DMS79 (cell line): ENCODE results near the gene DNAH1.
"Not testable (repeated sequence)": the region's sequence is repeated elsewhere in the genome, so short reads cannot be mapped to it uniquely, and the experiment has no call there.

Experiments used
- DNase-seq: peaks from one replicate; lab custom pipeline; 2025; lab: John Stamatoyannopoulos, UW

The DNAH1 gene

DNA sequence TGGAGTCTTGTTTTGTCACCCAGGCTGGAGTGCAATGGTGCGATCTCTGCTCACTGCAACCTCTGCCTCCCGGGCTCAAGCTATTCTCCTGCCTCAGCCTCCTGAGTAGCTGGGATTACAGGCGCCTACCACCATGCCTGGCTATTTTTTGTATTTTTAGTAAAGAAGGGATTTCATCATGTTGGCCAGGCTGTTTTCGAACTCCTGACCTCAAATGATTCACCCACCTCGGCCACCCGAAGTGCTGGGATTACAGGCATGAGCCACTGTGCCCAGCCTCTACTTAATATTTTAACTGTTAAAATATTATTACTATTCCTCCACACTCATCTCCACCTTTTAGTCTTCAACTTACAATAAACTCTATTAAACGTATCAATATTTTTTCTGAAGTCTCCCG is 22.0 kb downstream of the DNAH1 start:
- DNase-seq: not testable (repeated sequence)

DNA sequence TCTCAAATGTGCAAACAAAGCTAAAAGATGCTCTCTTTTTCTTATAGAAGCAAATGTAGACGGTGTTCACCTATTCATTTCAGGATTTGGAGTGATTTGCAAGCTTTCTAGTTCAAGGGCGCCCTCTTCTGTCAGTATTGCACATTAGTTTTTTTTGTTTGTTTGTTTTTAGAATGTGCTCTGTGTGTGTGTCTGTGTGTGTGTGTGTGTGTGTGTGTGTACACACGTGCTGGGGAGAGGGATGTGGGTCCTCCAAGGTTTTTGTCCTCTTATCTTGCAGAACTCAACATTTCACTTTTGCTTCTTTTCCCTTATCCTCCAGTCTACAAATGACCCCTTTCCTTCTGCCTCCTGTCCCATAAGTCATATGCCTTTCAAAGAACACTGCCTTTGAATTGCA is 23.5 kb downstream of the DNAH1 start:
- DNase-seq: peak; percentile 42

DNA sequence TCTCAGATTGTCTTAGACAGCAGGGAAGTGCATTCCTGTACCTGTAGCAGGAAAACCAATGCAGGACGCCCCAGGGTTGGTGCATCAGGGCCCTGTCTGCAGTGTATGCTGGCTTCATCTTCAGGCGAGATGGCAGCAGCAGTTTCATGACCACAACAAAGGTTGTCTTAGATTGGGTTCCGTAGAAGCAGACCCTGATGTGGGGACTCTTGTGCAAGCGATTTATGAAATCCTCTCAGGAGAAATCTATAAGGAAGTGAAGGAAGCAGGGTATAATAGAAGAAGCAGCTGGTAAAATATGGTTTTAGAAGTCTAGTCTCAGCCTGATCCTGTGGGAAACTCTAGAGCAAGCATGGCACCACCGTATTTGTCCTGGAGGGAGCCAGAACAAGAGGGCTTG is 25.0 kb downstream of the DNAH1 start:
- no peak for DNase-seq

DNA sequence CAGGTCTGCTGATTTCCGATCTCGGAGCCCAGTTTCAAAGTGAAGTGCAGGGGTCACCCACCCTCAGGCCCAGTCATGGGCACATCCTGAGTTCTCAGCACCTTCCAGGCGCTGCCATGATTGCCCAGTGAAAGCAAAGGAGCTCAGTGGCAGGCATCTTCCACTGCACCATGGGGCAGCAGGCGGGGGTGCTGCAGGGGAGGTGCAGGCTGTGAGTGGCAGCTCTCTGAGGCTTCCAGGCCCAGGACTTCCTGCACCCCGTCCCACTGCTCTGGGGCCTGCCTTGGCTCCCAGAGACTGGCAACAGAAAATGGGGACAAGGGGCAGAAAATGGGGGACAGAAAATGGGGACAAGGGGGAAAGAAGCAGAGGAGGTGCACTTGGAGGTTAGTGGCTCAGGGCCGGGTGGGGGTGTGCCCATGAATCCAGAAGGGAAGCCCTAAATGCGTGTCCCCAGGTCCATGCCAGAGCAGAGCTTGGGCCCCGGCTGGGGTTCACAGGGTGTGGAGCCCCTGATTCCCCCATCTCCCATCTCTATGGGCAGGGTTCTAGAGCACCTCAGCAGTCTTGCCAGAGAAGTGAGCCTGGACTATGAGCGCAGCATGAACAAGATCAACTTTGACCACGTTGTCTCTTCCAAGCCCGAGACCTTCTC is 28.0 kb downstream of the DNAH1 start:
- no peak for DNase-seq

DNA sequence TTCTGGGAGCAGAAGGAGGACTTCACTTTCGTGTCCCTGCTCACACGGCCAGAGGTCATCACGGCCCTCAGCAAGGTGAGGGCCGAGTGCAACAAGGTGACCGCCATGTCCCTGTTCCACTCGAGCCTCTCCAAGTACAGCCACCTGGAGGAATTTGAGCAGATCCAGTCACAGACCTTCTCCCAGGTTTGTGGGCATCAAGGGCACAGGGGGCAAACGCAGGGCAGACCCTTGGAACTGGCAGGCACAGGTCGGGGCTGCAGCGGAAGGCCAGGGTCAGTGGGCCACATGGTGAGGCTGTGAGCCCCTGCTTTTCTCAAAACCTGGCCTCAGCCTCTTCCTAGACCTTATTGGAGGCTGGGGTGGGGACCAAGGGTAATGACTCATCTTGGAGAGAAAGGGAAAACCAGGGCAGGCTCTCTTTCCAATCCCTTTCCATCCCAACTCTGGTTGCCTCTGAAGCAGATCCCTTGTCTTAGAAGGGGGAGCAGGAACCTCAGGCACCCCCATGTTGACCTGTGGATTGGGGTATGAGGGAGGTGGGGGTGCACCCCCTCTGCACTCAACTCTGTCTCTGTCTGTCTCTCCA is 29.5 kb downstream of the DNAH1 start:
- DNase-seq: no peak

DNA sequence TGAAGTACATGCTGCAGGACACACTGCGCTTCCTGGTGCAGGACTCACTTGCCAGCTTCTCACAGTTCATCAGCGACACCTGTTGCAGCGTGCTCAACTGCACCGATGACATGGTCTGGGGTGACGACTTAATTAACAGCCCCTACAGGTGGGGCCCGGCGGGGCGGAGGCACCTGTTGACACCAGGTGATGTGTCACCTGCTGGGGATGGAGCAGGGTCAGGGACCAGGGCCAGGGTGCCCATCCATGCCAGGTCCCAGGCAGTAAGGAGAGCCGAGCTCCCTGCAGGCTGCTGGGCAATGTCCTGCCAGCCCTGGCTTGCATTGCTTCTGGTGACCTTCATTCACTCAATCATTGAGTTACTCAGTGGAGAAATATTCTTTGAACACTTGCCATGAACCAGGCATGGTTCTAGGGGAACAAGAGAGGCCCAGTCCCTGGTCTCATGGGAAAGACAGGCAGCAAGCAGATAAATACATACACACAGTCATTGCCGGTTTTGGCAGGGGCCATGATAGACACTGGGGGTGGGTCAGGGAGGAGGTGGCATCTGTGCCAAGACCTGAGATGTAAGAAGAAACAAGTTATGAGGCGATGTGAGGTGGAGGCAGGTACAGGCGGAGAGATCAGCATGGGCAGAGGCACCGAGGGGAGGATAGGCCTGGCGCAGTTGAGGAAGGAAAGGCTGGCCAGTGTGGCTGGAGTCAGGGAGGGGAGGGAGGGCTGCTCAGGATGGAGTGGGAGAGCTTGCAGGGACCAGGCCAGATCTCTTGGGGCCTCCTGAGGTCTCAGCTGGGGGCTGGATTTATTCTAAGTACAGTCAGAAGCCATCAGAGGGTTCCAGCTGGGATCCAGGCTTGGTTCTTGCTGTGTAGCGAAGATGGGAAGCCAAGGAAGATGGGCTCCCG is 30.8 kb downstream of the DNAH1 start:
- no peak for DNase-seq

DNA sequence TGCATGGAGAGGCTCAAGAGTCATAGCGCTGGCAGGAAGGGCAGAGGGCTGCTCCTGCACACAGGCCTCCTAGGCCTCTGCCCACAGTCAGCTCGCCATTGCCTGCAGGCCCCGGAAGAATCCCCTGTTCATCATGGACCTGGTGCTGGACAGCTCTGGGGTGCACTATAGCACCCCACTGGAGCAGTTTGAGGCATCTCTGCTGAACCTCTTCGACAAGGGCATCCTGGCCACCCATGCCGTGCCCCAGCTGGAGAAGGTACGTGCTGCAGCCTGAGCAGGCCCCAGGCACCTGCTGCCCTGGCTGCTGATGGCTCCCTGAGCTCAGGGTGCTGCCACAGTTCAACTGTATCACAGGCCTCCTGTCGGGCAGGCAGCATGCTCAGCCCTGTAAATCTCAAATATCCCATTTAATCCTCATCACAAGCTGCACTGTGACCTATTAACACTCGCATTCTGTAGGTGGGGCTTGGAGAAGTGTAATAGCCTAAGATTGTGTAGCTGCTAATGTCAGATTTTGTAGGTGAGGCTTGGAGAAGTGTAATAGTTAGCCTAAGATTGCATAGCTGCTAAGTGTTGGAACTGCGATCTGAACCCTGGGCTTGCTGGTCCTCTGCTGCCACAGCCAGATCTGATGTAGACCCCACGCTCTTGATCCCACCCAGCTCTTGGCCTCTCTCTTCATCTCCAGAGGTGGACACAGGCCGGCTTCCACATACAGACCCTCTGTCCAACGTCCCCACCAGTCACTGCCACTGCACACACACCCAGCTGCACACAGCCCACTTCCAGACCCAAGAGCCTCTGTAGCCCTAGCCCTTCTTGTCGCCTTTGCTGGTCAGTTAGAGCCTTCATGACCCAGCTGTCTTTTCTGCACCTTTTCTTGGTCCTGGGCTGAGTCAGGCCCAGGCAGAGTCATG is 31.9 kb downstream of the DNAH1 start:
- DNase-seq: no peak

DNA sequence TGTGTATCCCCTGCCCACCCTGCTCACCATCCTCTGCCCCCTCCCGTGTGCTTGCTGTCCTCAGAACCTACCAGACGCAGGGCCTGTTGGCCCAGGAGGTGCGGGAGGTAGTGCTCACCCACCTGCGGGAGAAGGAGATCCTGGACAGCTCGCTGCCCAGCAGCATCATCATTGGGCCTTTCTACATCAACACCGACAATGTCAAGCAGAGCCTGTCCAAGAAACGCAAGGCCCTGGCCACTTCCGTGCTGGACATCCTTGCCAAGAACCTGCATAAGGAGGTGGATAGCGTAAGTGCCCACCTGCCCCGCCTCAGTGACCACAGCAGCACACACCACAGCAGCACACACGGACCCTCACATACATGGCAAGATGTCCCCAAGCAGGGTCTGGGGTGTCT is 33.0 kb downstream of the DNAH1 start:
- DNase-seq: no peak

DNA sequence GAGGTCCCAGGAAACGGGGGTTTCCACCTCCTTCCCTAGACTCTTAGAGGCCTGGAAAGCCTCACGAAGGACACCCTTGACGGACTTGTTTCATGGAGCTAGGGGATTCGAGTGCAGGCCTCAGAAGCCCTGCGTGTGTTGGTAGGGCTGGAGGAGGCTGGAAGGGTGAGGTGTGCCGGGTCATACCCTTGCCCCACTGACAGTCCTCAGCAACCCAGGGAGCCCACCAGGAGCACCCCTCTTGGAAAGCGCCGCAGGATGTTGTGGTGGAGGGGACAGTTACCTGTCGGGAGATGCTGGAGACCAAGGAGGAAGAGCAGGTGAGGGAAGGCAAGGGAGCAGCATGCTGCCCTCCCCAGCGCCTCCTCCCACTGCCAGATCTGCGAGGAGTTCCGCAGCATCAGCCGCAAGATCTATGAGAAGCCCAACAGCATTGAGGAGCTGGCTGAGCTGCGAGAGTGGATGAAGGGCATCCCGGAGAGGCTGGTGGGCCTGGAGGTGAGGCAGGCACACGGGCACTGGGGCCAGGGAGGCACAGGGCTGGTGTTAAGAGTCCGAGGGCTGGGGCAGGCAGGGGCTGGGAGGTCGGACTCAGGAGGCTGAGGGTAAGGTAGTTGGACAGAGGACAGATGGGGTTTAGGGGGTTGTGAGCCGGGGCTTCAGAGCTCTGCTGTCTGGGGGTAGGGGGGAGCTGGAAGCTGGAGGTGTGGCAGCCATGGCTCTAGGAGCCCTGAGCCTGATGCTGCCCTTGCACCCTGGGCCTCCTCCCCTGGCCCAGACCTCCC is 33.7 kb downstream of the DNAH1 start:
- no peak for DNase-seq

DNA sequence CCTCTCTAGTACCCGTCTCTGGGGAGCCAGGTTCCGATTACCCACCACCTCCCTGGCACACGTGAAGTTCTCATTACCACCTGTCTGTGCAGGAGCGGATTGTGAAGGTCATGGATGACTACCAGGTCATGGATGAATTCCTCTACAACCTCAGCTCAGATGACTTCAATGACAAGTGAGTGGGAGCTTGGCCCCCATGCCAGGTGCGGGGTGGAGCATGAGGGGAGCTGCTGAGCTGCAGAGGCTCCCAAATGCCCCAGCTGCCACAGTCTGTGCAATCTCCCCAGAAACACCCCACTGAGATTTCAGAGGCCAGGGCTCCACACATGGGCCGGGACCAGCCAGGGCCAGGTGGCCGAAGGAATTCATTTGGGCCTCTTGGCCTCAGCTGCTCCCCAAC is 34.3 kb downstream of the DNAH1 start:
- DNase-seq: peak; percentile 84

DNA sequence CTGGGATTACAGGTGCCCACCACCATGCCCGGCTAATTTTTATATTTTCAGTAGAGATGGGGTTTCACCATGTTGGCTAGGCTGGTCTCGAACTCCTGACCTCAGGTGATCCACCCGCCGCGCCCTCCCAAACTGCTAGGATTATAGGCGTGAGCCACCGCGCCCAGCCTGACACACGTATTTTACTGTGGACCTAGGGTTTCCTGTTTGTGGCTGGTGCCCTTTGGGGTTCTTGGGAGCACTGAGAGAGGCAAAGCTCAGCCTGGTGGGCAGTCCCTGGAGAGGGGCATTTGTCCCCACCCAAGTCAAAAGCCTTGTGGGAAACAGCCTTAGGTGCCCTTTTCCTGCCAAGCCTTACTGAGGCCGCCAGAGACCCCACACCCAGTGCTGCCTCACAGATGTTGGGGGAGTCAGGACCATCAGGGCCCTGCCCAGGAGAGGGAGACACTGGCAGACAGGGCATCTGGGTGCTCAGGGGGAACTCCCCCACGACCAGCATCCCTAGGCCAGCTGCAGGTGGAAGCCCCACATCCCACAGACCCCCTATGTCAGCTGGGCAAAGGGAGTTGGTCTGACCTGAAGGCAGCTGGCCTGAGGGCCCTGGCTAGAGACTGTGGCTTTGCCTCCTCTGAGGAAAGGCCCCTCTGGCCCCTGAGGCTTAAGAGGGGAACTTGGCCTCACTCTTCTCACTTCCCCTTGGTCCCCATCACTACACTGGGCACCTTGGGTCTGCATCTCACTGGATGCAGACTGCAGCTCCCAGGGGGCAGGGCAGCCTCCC is 35.1 kb downstream of the DNAH1 start:
- DNase-seq: no peak

DNA sequence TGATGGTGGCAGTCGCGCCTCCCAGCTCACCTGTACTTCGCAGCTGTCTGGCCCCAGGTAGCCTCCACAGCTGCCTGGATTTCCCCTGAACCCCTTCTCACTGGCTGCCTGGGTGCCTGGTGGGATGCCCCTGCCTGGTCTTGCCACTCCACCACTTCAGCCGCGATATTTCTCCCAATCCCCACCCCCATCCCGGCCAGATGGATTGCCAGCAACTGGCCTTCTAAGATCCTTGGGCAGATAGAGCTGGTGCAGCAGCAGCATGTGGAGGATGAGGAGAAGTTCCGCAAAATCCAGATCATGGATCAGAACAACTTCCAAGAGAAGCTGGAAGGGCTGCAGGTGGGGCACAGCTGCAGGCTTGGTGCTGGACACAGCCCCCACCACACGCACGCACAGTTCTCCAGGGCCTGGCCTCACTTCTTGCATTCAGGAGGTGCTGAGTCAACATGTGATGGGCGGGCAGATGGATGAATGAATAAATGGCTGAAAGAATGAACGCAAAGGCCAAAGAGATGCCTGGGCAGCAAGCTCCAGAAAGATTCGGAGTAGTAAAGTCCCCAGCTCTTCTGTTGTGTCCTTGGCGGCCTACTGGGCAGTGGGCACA is 35.7 kb downstream of the DNAH1 start:
- DNase-seq: no peak

DNA sequence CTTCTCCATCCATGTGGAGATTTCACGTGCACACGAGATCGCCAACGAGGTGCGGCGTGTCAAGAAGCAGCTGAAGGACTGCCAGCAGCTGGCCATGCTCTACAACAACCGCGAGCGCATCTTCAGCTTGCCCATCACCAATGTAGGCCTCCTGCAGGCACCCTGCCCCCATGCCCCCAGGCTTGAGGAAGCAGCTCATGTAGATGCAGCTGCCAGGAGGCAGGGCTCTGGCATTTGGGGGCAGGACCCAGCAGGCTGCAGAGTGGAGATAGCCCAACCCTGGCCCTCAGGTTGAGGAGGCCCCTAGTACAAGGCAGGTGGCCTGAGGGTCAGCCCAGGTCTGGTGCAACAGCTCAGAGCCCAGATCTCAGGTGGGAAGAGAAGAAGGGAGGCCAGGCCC is 36.4 kb downstream of the DNAH1 start:
- DNase-seq: peak; percentile 46

DNA sequence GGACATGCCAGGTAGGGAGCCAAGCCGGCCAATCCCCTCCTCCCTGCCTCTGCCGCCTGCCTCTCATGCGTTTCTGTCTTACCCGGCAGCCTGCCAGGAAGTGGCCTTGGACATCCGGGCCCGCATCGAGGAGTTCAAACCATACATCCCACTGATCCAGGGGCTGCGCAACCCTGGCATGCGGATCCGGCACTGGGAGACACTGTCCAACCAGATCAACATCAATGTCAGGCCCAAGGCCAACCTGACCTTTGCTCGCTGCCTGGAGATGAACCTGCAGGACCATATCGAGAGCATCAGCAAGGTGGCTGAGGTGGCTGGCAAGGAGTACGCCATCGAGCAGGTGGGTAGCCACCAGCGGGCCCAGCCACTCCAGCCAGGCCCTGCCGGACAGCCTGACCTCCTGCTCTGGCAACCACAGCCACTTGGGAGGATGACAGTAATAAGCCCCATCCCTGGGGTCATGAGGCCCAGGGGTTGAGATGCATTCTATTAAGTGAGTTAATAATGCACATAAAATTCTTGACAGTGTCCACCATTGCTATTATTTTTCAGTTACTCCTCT is 37.3 kb downstream of the DNAH1 start:
- no peak for DNase-seq

DNA sequence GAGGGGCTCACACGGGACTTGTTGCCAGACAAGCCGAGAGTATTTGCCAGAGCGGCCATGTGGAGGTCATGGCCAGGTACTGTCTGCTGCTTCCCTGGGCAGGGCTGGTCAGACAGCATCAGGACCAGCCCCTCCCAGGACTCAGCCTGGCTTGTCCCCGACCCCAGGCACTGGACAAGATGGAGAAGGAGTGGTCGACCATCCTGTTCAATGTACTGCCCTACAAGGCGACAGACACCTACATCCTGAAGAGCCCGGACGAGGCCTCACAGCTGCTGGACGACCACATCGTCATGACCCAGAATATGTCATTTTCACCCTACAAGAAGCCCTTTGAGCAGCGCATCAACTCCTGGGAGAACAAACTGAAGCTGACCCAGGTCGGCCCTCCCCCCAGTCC is 38.6 kb downstream of the DNAH1 start:
- no peak for DNase-seq

DNA sequence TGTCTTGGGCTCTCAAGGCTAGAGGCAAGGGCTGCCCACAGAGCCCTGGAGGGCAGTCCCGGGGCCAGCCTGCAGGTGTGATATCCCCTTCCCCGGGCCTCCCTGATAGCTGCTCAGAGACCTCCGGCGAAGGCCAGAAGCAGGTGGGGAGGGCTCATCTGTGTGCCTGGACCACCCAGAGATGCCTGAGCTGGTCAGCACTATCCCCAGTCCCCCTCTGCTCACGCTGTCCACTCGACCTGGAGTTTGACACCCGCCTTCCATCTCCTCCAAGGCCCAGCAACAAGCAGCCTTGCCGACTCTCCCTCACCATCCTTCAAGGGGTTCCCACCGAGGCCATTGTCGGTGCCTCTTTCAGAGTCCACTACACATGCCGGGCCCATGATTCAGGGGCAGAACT is 39.4 kb downstream of the DNAH1 start:
- DNase-seq: no peak

DNA sequence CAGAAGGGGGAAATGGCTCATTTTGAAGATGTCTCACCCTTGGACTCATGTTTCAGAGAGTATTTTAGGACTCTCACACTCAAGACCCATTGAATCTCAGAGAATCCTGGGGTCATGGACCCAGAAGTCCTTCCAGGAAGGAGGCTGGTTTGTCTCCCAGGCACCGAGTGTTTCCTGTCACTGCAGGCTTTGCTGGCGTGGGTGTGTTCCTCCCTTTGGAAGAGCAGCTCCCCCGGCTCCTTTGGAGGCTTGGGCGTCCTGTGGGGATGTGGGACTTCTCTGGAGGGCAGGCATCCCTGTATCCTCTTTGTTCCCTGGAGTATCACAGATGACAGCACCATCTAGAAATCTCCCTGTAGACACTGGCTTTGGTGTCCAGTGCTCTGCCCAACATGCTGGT is 40.0 kb downstream of the DNAH1 start:
- no peak for DNase-seq

DNA sequence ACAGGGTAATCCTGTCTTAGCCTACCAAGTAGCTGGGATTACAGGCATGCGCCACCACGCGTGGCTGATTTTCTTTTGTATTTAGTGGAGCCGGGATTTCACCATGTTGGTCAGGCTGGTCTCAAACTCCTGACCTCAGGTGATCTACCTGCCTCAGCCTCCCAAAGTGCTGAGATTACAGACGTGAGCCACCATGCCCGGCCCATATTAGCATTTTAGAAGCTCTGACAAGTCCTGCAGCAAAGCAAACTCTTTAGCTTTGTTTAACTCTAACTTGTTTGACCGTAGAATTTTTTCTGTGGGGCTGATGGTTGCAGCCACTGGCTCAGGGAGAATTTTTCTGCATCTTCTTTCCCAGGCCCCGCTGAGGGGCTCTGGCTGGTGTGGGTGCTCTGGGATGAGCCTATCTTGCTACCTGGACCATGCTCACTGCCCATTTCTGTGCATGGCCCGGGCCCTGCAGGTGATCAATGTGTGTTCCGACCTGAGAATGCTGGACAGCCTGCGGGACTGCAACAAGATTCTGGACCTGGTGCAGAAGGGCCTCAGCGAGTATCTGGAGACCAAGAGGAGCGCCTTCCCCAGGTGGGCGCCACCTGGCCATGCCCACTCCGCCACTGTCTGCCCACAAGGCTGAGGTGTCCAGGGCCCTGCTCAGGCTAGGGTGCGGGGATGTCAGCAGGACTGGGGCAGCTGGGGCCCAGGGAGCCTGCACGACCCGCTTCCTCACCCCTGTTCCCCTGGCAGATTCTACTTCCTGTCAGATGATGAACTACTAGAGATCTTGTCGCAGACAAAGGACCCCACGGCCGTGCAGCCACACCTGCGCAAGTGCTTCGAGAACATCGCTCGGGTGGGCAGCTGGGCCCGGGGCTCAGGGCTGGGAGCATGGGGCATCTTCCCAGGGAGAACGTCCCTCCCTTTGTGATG is 41.3 kb downstream of the DNAH1 start:
- no peak for DNase-seq
